Inflammatory macrophage treated with lipopolysaccharide for 4 hours (primary cell): ENCODE data around the gene PRKCA.

Source experiments
- DNase-seq: peaks from one replicate; pipeline ENCODE4 v3.0.0-alpha.2; 2020

The PRKCA gene

DNA sequence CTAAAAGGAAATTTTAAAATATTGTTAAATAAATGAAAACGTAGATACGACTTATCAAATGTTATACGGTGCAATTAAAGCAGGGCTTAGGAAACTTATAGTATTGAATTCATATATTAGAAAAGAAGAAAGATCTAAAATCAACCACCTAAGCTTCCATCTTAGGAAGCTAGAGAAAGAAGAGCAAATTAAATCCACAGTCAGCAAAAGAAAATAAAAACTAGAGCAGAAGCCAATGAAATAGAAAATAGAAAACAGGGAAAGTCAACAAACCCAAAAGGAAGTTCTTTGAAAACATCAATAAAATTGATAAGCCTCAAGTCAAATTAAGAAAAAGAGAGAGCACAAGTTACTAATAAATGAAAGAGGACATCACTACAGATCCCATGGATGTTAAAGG lies 457.9 kb downstream of the PRKCA start:
- DNase-seq = no peak

- DNase-seq = no peak
These were observed 459.9 kb downstream of the PRKCA start for GRCh38 chr17:66762276-66762675.

DNA sequence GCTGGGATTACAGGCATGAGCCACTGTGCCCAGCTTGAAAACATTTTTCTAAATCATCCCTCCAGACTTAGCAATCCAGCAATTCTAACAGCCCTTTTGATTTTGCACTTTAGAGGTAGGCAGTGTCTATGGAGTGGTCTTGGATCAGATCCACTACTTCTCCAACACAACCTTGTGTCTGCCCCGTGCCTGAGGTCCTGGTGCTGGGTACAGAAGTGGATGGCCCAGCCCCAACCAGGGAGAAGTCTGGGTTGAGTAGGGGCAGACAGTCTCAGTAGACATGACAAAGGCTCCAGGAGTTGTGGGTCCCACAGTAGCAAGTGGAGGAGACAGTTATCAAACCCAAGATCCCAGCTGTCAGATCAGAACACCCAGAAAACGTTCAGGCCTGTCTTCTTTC lies 460.6 kb downstream of the PRKCA start:
- no peak for DNase-seq

DNA sequence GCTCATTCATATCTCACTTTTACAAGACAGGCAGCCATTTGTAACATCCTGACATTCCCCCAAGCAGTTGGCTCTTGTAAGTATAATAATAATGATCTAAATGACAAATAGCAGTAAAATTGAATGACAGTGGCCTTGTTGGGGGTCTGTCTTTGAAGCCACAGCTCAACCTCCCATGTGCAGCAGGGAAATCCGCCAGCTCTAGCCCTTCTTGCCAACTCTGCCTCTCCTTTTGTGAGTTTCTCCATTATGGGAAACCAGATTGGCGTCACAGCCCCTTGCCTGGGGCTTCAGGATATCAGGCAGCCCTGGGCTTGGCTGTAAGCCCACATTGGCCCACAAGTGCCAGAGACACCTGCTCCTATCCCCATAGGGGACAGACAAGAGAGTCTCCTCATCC lies 462.1 kb downstream of the PRKCA start:
- no peak for DNase-seq

- DNase-seq = peak; percentile 2
These were observed 464.9 kb downstream of the PRKCA start for GRCh38 chr17:66767154-66767933.

DNA sequence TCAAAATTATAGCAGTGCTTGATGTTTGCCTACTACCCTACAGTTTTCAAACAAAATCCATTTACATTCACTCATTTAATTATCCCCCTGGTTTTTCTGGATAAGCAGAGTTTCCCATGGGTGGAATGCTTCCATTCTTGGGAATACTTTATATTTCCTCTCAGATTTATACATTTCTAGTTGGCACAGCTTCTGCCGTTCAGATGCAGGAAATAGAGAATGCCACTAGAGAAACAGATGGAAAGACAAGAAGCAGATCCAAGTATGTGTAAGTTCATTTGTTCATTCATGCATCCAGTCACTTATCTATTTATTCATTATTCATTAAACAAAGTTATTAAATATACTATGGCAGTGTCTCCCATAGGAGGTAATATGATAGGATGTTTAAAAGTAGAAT lies 467.5 kb downstream of the PRKCA start:
- no peak for DNase-seq

GRCh38 chr17:66772148-66772812 lies 469.9 kb downstream of the PRKCA start:
- no peak for DNase-seq

DNA sequence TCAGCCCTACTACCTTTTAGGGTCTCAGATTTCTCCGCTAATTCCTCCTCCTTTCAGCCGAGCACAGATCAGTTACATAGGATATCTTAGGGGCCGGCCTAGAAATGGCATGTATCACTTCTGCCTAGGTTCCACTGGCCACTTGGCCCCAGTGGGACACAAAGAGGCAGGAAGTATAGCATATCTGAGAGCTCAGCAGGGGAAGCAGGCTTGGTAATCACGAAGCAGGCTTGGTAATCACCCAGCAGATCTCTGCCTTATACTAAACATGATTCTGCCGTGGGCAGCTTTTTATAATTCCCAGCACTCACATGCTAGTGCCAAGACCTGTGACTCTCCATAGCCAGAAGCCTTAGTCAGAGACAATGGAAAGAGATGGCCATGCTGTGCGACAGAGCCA lies 472.9 kb downstream of the PRKCA start:
- DNase-seq = no peak

- no peak for DNase-seq
These were observed 473.5 kb downstream of the PRKCA start for GRCh38 chr17:66775881-66776400.

DNA sequence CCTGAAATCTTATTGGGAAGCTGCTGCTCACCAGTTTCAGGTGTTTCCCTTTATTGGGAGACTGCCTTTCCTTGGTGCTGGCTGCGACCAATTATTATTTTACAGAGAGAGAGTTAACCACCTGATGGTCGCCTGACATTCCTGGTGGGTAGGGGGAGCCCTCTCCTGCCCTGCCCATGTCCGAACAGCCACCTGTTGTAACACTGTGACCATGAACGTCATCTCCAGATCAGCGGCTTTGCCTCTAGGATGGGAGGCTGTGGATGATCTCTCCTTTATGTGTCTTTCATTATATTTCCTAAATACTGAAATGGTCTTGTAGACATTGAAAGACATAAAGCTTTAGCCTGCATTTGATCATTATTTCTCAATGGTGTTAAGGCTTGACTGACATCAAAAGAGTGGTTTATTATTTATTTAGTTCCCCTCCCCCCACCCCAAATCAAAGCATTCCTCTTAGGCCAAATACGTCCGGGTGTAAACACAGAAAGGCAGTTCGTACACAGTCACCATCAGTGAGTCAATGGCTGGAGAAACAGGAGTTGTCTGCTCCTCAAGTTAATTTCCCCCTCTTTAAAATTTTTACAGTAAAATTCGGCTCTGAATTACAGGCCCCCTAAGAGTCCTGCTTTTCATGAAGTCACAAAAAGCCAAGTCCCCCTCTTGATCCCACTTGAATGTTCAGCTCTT lies 474.7 kb downstream of the PRKCA start:
- no peak for DNase-seq

DNA sequence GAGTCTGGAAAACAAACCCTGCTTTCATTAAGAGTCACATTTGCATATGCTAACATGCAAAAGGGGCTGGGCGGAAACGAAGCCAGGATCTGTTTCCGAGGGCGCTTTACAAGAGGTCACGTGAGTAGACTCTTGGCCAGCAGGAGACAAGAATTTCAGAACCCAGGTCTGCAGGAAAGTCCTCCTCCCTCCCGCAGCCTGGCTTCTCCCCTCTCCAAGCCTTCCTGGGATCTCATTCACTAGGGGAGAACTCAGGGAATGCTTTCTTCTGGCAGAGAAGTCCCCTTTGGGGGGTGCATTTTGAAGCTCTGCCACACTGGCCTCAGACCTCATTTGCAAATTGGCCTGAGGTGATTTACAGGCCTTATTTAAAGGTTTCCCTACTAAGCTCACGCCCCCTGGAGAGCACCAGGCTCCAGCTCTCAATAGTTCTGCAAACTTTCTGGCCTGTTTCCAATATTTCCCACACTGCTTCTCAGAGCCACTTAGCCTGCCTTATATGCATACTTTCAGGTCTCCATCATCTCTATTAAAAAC lies 475.3 kb downstream of the PRKCA start:
- no peak for DNase-seq

DNA sequence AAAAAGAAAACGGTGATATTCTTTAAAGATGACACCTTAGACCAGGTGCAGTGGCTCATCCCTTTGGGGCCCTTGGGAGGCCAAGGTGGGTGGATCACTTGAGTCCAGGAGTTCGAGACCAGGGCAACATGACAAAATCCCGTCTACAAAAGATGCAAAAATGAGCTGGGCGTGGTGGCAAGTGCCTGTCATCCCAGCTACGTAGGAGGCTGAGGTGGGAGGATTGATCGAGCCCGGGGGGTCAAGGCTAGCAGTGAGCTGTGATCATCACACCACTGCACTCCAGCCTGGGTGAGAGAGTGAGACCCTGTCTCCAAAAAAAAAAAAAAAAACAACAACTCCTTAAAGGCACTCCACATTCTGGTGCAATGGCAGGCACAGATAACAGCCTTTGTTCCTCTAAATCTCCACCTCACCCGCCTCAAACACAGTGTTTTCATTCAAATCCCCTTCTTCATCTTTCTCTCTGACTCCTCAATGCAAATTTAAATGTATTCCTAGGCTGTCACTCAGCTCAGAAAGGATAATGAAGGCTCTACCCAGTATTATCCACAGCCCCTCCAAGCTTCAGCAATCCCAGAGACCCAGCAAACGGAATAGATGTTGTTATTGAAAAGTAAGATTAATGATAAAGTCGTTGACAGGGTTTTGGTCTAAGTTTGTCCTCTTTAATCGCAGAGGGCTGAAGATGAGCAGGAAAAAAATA lies 476.3 kb downstream of the PRKCA start:
- no peak for DNase-seq

DNA sequence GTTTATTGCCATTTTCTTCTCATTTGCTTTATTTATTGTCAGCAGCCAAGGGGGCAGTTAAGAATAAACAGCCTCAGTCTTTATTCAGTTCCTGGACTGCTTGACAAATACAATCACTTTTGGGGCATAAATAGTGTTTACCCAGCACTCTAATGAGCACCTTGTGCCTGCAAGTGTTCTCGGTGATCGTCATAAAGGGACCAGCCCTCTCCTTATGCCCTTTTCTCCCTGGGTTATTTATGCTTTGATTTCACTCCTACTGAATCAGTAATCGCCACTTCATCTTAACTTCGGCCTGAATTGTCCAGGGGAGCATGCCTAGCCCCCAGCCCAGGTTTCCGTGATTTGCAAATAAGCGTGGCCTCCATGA lies 476.8 kb downstream of the PRKCA start:
- no peak for DNase-seq

GRCh38 chr17:66781135-66781534 lies 478.7 kb downstream of the PRKCA start:
- DNase-seq = no peak

- no peak for DNase-seq
These were observed 480.4 kb downstream of the PRKCA start for GRCh38 chr17:66782851-66783250.

DNA sequence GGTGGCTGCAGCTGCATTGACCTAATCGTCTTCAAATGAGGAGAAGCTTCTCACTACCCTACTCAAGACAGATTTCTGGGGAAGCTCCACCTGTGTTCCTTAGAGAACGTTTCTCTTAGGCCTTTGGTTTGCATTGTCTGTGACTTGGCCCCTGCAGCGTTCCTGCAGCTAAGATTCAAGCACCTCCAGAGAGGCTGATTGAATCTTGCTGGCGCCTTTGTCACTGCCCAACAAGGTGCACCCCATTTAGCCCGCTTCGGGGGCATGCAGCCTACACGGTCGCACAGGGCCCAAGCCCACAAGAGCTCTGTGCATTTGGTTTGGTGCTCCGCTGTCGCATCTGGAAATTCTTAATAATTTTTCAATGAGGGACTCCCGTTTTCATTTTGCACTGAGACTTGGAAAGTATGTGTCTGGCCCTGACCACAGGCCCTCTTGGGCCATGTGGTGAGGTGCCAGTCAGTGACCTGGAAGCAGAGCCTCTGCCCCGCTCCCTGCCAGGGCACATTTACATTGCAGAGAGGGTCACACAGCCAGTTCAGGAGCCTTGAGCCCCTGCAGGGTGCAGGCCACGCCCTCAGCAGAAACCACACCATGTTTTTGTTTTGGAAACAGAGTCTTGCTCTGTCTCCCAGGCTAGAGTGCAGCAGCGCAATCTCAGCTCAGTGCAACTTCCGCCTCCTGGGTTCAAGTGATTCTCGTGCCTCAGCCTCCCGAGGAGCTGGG lies 481.4 kb downstream of the PRKCA start:
- DNase-seq = no peak

- no peak for DNase-seq
These were observed 482.4 kb downstream of the PRKCA start for GRCh38 chr17:66784621-66785364.

DNA sequence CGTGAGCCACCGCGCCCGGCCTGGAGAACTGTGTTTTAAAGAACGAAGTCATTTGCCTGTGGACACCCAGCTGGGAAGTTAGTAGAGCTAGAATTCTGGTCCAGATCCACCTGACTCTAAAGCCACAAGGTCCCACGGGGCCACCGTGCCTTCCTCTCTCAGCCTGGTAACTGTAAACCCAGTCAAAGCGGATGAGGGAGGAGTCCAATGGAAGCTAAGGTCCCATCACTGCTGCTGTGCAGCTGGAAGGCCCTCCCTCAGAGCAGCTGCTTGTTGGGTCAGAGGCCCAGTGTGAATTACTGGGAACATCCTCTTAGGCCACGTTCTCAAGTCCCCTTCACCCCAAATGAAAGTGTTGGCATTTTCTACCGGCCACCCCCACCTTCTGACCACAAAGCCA lies 483.7 kb downstream of the PRKCA start:
- no peak for DNase-seq

- no peak for DNase-seq
These were observed 485.5 kb downstream of the PRKCA start for GRCh38 chr17:66787914-66788313.

DNA sequence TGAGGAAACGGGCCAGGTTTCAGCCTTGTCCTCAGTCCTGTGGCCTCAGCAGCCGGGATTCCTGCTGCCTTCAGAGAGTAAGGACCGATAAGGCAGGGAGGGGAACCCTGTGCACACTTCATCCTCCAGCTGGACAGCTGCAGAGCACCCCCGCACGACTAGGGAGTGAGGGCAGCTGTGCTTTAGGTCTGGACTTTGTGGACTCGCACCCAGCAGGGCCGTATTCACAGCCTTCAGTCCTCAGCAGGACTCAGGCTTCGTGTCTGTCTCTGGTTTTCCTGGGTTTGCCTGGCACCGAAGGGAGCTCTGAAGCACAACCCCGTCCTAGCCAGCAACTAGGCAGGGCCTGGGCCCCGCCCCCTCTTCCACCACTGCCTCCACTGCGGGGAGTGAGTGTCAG lies 486.7 kb downstream of the PRKCA start:
- no peak for DNase-seq

- no peak for DNase-seq
These were observed 487.6 kb downstream of the PRKCA start for GRCh38 chr17:66789961-66790437.
